GM10266 (cell line): Measurements from ENCODE around the gene NEK10.
"Not testable (repeated sequence)": the region's sequence is repeated elsewhere in the genome, so short reads cannot be mapped to it uniquely, and the experiment has no call there.

Source experiments
- DNase-seq: peaks from one replicate; pipeline ENCODE4 v3.0.0; 2012; ENCODE audit errors: extremely low spot score
- TF ChIP-seq, protein P1 (sequence below): IDR thresholded peaks from 2 replicates; pipeline ENCODE4 v1.5.1; 2012; ENCODE audit warnings: mild to moderate bottlenecking, low read depth; ENCODE audit not compliant: control insufficient read depth, insufficient read depth; ENCODE audit errors: missing control alignments

NEK10 gene

DNA sequence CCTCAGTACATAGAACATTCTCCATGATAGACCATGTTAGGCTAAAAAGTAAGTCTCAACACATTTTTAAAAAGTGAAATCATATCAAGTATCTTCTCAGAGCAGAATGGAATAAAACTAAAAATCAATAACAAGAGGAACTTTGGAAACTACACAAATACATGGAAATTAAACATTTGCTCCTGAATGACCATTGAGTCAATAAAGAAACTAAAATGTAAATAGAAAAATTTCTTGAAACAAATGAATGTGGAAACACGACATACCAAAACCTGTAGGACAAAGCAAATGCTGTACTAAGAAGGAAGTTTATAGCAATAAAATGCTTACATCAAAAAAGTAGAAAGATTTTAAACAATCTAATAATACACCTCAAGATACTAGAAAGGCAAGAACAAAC lies 33.6 kb downstream of the NEK10 start:
- no peak for DNase-seq
- TF ChIP-seq, protein P1, sequence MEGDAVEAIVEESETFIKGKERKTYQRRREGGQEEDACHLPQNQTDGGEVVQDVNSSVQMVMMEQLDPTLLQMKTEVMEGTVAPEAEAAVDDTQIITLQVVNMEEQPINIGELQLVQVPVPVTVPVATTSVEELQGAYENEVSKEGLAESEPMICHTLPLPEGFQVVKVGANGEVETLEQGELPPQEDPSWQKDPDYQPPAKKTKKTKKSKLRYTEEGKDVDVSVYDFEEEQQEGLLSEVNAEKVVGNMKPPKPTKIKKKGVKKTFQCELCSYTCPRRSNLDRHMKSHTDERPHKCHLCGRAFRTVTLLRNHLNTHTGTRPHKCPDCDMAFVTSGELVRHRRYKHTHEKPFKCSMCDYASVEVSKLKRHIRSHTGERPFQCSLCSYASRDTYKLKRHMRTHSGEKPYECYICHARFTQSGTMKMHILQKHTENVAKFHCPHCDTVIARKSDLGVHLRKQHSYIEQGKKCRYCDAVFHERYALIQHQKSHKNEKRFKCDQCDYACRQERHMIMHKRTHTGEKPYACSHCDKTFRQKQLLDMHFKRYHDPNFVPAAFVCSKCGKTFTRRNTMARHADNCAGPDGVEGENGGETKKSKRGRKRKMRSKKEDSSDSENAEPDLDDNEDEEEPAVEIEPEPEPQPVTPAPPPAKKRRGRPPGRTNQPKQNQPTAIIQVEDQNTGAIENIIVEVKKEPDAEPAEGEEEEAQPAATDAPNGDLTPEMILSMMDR: no peak

DNA sequence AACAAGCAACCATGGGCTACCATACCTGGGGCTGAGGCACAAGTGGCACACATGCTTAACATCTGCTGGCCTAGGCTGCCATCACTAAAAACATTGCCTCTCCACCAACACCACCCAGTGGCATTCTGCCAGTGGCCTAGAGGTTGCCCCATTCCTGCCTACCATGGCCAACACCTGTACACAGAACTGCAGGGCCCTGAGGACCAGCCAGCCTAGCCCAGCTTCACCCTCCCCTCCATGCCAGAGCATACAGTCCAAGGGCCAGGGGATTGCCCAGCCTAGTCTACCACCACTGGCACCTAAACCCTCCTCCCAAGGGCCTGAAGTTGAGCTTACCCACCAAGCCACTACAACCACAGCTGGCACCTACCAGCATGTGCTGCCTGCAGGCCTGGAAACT lies 35.3 kb downstream of the NEK10 start:
- TF ChIP-seq, protein P1: no peak
- DNase-seq: no peak

DNA sequence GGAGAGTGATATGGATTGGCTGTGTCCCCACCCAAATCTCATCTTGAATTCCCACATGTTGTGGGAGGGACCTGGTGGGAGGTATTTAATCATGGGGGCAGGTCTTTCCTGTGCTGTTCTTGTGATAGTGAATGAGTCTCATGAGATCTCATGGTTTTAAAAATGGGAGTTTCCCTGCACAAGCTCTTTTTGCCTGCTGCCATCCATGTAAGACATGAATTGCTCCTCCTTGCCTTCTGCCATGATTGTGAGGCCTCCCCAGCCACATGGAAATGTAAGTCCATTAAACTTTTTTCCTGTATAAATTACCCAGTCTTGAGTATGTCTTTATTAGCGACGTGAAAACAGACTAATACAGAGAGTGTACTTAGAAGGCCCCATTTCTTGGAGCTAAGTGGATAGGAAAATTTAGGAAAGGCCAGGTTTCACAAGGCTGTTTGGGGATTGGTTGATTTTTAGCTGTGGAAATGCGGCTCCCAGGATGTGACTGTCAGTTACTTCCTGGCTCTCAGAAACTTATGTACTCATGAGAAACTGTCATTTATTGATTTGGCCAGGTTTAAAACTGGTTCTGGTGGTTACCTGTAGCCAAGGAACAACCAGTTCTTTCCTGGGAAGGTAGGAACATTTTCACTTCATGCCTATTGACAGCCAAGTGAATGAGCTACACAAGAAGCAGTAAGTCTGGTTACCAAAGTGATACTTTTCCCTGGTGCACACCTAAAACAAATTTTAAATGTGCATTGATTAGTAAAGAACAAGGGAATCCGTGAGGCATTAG lies 40.0 kb downstream of the NEK10 start:
- DNase-seq: not testable (repeated sequence)

DNA sequence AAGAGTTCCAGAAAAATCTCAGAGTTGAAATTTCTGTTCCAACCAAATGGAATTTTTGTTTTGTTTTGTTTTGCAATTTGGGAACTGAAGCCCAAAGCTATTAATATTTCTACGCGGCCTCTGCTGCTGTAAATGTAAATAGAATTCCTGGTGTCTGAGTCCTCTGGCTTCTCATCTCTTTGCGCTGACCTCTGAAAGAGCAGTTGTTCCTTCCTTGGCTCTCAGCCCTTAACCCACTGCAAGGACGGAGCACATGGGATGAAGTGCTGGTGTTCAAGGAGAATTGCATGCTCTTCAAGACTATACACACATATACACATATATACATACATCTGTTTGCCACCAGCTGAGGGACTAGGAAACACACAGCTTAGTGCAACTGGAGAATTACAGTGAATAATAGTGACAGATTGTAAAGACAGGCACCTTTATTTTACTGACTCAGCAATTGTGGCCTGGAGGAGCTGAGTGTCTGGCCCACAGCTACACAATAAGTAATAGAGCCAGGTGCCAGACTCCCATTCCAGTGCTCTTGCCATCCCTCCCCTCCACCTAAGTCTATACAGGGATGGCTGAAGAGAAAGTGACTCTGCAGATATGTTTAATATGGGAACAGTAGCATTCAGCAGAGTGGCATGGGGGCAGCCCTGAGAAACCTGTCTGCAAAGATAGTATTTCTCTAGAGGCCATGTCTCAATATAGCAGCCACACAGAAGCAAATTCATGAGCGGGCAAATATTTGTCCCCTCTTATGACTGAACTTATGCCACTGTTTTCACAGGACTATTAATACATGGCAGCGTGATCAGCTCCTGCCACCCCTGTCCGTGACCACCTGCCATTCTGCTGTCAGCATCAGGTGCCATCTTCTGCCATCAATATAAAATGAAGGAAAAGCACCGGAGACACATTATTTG lies 42.3 kb downstream of the NEK10 start:
- TF ChIP-seq, protein P1: no peak
- DNase-seq: no peak

DNA sequence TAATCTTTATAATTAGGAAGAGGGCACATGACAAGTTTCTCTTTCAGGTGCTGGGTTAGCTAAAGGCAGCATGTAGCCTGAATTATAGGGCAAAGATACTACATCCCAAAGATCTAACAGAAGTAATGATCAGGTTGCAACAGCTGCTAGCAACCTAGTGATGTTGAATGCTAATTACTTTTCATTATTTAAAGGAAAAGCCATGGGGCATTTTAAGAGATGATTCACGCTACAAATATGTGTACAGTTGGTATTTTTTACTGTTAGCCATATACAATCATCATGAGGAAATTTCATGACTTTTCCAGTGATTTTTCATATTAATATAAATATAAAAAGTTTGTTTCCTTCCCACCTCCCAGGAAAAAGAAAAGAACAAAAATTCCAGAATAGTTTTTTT lies 43.0 kb downstream of the NEK10 start:
- DNase-seq: no peak
- TF ChIP-seq, protein P1: no peak

DNA sequence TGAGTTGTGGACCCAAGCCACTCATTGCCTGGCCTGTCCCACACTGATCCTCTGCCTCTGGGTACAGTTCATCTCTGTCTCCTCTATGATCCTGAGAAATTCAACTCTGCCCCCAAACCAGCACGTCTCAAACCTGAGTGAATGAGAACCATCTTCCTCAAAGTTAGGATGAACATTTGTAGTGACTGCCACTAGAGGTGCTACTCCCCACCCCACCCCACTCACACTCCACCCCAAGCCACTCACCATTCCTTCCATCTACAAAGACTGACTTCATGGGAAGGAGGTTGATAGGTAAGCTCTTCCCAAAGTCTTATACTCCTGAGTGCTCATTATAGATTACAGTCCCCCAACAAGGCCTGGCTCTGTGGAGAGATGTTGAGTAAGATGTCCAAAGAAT lies 43.8 kb downstream of the NEK10 start:
- no peak for DNase-seq
- TF ChIP-seq, protein P1: no peak

DNA sequence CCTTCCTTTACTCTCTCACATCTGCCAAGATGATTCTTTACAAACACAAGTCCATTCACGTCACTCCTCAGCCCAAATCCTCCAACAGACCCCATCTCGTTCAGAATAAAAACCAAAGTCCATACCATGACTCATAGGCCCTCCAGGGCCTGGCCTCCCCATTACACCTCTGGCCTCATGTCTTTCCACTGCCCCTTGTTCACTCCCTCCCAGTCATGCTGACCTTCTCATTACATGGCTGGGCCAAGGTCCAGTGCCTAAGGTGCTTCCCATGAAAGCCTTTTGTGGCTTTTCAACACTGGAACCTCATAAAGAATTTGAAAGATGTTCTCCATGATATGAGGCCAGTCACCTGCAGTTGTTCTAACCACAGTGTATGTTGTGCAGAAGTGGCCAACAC lies 44.5 kb downstream of the NEK10 start:
- TF ChIP-seq, protein P1: no peak
- no peak for DNase-seq
